ENCODE data around the gene SLC25A36.

Gene SLC25A36

GRCh38 chr3:140924097-140924873, 17.4 kb upstream of the SLC25A36 start:
- no peak overlapping the region for H3K4me3 ChIP-seq (replicated peaks; ENCODE audit: insufficient read depth, low read length)
- peaks cover 9% of the 10 kb centered on the region for H3K27me3 ChIP-seq (ENCODE audit: insufficient read depth, poor library complexity, severe bottlenecking)
- TF ChIP-seq GABPA (IDR thresholded peaks at IDR 0.05; ENCODE audit: low read depth) = no peak
- no peak for TF ChIP-seq CTCF (IDR thresholded peaks at IDR 0.05; ENCODE audit: insufficient read depth, low read length)
- no peak overlapping the region for H3K27ac ChIP-seq (replicated peaks)
- no peak for DNase-seq (ENCODE audit: low read depth in 1 of 2, low spot score in 1 of 2)

GRCh38 chr3:140927279-140928069, 14.2 kb upstream of the SLC25A36 start:
- Histone ChIP-seq H3K4me3 (replicated peaks; ENCODE audit: insufficient read depth, low read length) (no peak overlapping the region), H3K27ac (replicated peaks) (no peak overlapping the region), H3K27me3 (ENCODE audit: insufficient read depth, poor library complexity, severe bottlenecking) (no peaks in the 10 kb centered on the region)
- no peak for DNase-seq (ENCODE audit: low read depth in 1 of 2, low spot score in 1 of 2)
- TF ChIP-seq SPI1 (IDR thresholded peaks at IDR 0.05; ENCODE audit: borderline replicate concordance, low read depth) = no peak
- TF ChIP-seq REST (IDR thresholded peaks at IDR 0.05; ENCODE audit: insufficient replicate concordance, low read depth) = no peak
- no peak for TF ChIP-seq GABPA (IDR thresholded peaks at IDR 0.05; ENCODE audit: low read depth)
- TF ChIP-seq CTCF (IDR thresholded peaks at IDR 0.05; ENCODE audit: insufficient read depth, low read length) = no peak
- no peak for TF ChIP-seq POLR2AphosphoS5 (IDR thresholded peaks at IDR 0.05; ENCODE audit: low read depth)

- H3K27ac ChIP-seq (replicated peaks) = no peak overlapping the region
- TF ChIP-seq SPI1 (IDR thresholded peaks at IDR 0.05; ENCODE audit: borderline replicate concordance, low read depth) (no peak), REST (IDR thresholded peaks at IDR 0.05; ENCODE audit: insufficient replicate concordance, low read depth) (no peak)
- DNase-seq (ENCODE audit: low read depth in 1 of 2, low spot score in 1 of 2) = no peak
- no peak overlapping the region for H3K4me3 ChIP-seq (replicated peaks; ENCODE audit: insufficient read depth, low read length)
- H3K27me3 ChIP-seq (ENCODE audit: insufficient read depth, poor library complexity, severe bottlenecking) = no peaks in the 10 kb centered on the region
Measured at GRCh38 chr3:140929446-140929845, 12.2 kb upstream of the SLC25A36 start.

- no peak for DNase-seq (ENCODE audit: low read depth in 1 of 2, low spot score in 1 of 2)
- TF ChIP-seq POLR2AphosphoS5 (IDR thresholded peaks at IDR 0.05; ENCODE audit: low read depth) (no peak), SPI1 (IDR thresholded peaks at IDR 0.05; ENCODE audit: borderline replicate concordance, low read depth) (no peak), CTCF (IDR thresholded peaks at IDR 0.05; ENCODE audit: insufficient read depth, low read length) (no peak), GABPA (IDR thresholded peaks at IDR 0.05; ENCODE audit: low read depth) (no peak), REST (IDR thresholded peaks at IDR 0.05; ENCODE audit: insufficient replicate concordance, low read depth) (no peak)
- Histone ChIP-seq H3K4me3 (replicated peaks; ENCODE audit: insufficient read depth, low read length) (no peak overlapping the region), H3K27me3 (ENCODE audit: insufficient read depth, poor library complexity, severe bottlenecking) (no peaks in the 10 kb centered on the region), H3K27ac (replicated peaks) (no peak overlapping the region)
Measured at GRCh38 chr3:140931016-140931454, 10.6 kb upstream of the SLC25A36 start.
